Fibroblast of upper back skin (primary cell): ENCODE measurements around the gene CD209.

Experiments
- DNase-seq: peaks from one replicate; pipeline ENCODE4 v3.0.0-alpha.2; 2013

CD209 gene

GRCh38 chr19:7734220-7735203 is 12.8 kb downstream of the CD209 start:
- no peak for DNase-seq

DNA sequence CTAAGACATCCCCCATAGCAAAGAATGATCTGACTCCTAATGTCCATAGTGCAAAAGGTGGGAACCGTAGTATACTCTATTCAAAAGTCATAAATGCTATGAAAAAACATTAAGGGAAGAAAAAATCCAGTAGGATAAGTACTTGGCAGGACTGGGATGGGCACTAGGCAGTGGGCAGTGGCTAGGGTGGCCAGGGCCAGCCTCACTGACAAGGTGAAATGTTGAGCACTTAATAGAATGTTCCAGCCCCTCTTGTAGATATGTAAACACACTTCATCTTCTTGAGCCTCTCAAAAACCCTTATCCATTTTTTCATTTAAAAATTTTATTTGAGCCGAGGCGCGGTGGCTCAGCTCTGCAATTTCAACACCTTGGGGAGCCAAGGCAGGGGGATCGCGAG is 14.0 kb downstream of the CD209 start:
- DNase-seq: no peak

- no peak for DNase-seq
Measured at GRCh38 chr19:7732045-7732444, 15.3 kb downstream of the CD209 start, which contains the start of gene CLEC4G. TSS of gene CLEC4G (minus strand) at chr19:7732110. CDS start at chr19:7732102, 8 bp downstream.

GRCh38 chr19:7731615-7732014 is 15.7 kb downstream of the CD209 start:
- DNase-seq: no peak

GRCh38 chr19:7731218-7731595 is 16.1 kb downstream of the CD209 start:
- DNase-seq: no peak

- DNase-seq: no peak
Measured at GRCh38 chr19:7730286-7731217, 16.8 kb downstream of the CD209 start.

GRCh38 chr19:7729831-7730285 is 17.5 kb downstream of the CD209 start:
- no peak for DNase-seq

DNA sequence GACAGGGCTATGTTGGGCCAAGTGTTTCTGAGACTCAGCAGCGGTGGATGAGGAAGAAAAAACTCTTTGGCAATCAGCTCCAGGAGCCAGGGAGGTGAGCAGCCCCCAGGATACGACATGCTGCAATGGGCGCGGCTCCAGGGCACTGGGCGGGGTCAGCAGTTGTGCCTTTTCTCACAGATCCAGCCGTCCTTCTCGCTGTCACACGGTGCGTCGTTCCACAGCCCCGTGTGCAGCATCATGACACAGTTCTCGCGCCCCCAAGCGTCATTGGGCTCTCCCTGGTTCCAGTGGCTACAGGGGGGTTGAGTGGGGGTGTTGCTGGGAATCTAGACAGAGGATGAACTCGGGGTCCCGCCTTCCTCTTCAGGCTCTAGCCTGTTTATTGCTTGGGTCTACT is 18.1 kb downstream of the CD209 start:
- DNase-seq: no peak

- DNase-seq: no peak
Measured at GRCh38 chr19:7725791-7726190, 21.5 kb downstream of the CD209 start.

DNA sequence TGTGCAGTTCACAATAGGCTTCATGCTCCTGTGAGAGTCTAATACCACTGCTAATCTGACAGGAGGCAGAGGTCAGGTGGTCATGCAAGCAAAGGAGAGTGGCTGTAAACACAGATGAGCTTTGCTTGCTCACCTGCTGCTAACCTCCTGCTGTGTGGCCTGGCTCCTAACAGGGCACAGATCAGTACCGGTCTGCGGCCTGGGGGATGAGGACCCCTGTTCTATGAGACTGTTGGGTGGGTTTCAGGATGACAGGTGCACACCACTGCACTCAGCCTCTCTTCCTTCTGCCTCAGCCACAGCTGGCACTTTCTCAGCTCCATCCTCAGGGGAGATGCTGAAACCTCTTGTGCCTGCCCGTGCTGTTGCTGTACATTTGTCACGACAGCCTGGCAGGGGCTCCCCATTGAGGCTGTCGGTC is 25.1 kb downstream of the CD209 start:
- no peak for DNase-seq

GRCh38 chr19:7720351-7720750 is 27.0 kb downstream of the CD209 start:
- DNase-seq: no peak

DNA sequence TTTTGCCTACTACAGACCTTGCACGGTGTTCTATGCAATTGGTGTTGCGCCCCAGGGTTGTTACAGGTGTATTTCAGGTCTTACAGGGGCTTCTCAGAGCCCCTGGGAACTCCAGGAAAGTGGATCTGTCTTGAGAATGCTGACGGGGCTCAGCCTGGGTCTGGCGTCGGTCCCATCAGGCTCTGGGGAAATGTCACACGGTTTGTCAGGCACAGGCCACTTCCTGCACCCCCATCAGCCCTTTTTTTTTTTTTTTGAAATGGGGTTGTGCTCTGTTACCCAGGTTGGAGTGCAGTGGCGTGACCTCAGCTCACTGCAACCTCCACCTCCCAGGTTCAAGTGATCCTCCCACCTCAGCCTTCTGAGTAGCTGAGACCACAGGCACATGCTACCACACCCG is 28.7 kb downstream of the CD209 start:
- DNase-seq: no peak

- DNase-seq: no peak
Measured at GRCh38 chr19:7716762-7717161, 30.6 kb downstream of the CD209 start.

- no peak for DNase-seq
Measured at GRCh38 chr19:7715671-7716070, 31.7 kb downstream of the CD209 start.

DNA sequence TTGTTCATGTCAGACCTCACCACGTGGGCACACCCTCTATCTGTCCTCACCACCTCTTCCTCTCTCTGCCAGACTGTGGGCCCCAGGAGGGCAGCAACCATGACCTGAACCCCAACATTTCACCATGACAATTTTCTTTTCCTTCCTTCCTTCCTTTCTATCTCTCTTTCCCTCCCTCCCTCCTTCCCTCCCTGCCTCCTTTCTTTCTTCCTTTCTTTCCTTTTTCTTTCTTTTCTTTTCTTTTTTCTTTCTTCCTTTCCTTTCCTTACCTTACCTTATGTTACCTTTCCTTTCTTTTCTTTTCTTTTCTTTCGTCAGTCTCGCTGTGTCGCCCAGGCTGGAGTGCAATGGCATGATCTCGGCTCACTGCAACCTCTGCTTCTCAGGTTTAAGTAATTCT is 36.7 kb downstream of the CD209 start:
- DNase-seq: no peak

- DNase-seq: no peak
Measured at GRCh38 chr19:7709932-7710460, 37.3 kb downstream of the CD209 start.

- no peak for DNase-seq
Measured at GRCh38 chr19:7706955-7707456, 40.3 kb downstream of the CD209 start.

DNA sequence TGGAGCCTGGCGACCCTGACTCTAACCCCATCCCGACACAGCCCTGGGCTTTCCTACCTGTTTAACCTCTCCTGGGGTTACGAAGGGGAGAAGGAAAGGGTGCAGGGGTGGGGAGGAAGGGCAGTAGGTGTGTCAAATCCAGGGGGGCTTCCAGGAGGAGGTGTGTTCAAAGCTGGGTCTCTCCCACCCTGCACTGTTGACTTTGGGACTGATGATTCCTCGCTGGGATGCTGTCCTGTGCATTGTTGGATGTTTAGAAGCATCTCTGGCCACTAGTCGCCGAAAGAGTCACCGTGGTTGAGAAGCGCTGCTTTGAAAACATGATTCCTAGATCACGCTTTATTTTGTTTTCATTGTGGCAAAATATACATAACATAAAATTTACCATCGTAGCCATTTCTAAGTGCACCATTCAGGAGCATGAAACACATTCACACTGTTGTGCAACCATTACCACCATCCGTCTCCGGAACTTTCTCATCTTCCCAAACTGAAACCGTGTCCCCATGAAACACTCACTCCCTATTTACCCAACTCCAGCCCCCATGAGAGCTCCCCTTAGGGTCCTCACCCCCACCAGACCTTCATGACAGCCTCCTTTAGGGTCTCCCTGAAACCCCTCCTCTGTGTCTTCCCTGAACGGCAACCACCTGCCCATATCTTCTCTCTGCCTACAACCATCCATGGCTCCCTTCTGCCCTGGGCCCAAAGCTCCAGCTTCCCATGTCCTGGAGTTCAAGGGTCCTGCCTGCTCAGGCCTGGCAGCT is 41.0 kb downstream of the CD209 start:
- DNase-seq: no peak

GRCh38 chr19:7705387-7706187 is 41.7 kb downstream of the CD209 start:
- DNase-seq: no peak

DNA sequence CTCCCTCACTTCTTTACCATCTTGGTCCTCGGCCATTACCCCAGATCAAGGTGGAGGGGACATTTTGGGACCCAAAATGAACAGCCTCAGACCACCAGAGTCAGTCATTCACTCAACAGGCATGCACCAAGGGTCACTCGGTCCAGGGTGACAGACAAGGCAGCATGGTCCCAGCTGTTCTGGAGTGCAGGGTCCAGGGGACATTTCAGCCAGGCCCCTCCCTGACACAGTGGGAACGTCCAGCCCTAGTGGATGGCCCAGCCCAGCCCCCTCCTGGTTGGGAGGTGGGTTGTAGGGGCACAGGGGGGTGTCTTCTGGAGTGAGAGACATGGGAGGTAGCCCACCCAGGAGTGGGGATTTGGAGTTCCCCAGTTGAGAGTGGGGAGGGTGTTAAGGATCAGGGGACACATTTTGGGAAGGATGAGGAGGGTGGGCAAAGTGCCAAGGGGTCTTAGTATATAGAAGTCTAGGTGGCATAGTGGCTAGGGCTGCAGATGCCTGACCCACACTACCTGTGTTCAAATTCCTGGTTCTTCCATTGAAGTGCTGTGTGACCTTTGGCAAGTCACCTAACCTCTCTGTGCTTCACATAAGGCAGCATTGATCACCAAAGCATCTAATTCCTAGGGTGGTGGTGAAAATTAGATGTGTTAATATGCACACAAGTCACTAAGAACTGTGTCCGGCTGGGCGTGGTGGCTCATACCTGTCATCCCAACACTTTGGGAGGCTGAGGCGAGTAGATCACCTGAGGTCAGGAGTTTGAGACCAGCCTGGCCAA is 42.9 kb downstream of the CD209 start:
- no peak for DNase-seq
